K562 (cell line): ENCODE results near the gene SLC29A4. TPM values are rescaled to one million over a fixed set of nuclear protein-coding genes. Genes with fewer than 3 reads are reported as not detected.

ENCODE experiments used
- ATAC-seq: fragments of 200-7000 bp; cut with Tn5 transposase; 3 replicates; pipeline ENCODE4 v1.9.1; 2020; ENCODE audit warnings: moderate library complexity
- Bru-seq: library from RNA; stranded (reverse); fragments of 400-500 nt; gene quantifications from one replicate; lab custom pipeline; 2021; lab: Mats Ljungman, UMichigan
- BruChase-seq, 2 experiments: library from RNA; stranded (reverse); fragments of 400-500 nt; gene quantifications; one replicate each; lab custom pipeline; 2021; lab: Mats Ljungman, UMichigan
- BruUV-seq: library from RNA; stranded (reverse); fragments of 400-500 nt; replicated peaks from 2 replicates; lab custom pipeline; 2021; lab: Mats Ljungman, UMichigan
- CTCF ChIA-PET: fragments of 300-600 bp; formaldehyde crosslinking; extraction: SDS; loops from one replicate; lab custom pipeline; 2021; ENCODE audit warnings: low intra/inter-chr PET ratio; lab: Yijun Ruan, JAX
- POLR2A ChIA-PET: fragments of 300-600, 350-650 bp; sonication (Branson Sonifier 250); formaldehyde crosslinking; extraction: SDS; loops from one replicate; lab custom pipeline; 2021; ENCODE audit warnings: antibody characterized with exemption, inconsistent platforms; lab: Yijun Ruan, JAX
- DNase-seq, 4 experiments: peaks; one replicate each; pipeline versions ENCODE4 v3.0.0 to v3.0.0-alpha.2; 2011 to 2018; ENCODE audit warnings: low spot score in 3 of 4, mixed read lengths in 3 of 4; ENCODE audit errors: extremely low read depth in 1 of 4
- FAIRE-seq: peaks from 2 replicates; lab custom pipeline; 2011; peaks lifted over from hg19 to GRCh38; lab: Jason Lieb, UNC
- H2AFZ ChIP-seq: 2 replicates; pipeline ENCODE4 v1.6.0; 2011; ENCODE audit warnings: low read depth, low read length, control low read depth, inconsistent platforms
- H3K27ac ChIP-seq: fragments of 200-600 bp; 3 replicates; pipeline ENCODE4 v1.8.0; 2011; ENCODE audit warnings: low read depth, mild to moderate bottlenecking, control low read depth, inconsistent platforms, low read length, moderate library complexity, mixed read lengths; ENCODE audit errors: extremely low read depth
- H3K27me3 ChIP-seq, 2 experiments: fragments of 300-600 bp in 1 of 2; 2 replicates in 1 of 2; 3 replicates in 1 of 2; pipeline versions ENCODE4 v1.6.0 to v1.8.0; 2011; ENCODE audit warnings: inconsistent platforms in 2 of 2, low read length in 2 of 2, mild to moderate bottlenecking in 1 of 2, mixed read lengths in 1 of 2, moderate library complexity in 1 of 2; ENCODE audit not compliant: control insufficient read depth in 2 of 2, insufficient read depth in 2 of 2
- H3K36me3 ChIP-seq: fragments of 300-600 bp; 3 replicates; pipeline ENCODE4 v1.8.0; 2011; ENCODE audit warnings: mild to moderate bottlenecking, low read length, inconsistent platforms; ENCODE audit not compliant: control insufficient read depth, insufficient read depth
- H3K4me1 ChIP-seq, 2 experiments: fragments of 200-600 bp in 1 of 2; replicated peaks in 1 of 2; 2 replicates in 1 of 2; 3 replicates in 1 of 2; pipeline versions ENCODE4 v1.5.1 to v1.8.0; 2011; ENCODE audit warnings: inconsistent platforms in 2 of 2, low read length in 2 of 2, mild to moderate bottlenecking in 1 of 2, mixed read lengths in 1 of 2, moderate library complexity in 1 of 2; ENCODE audit not compliant: control insufficient read depth in 2 of 2, insufficient read depth in 2 of 2
- H3K4me2 ChIP-seq: 2 replicates; pipeline ENCODE4 v1.6.1; 2011; ENCODE audit warnings: low read length, control low read depth, inconsistent platforms, mixed read lengths; ENCODE audit not compliant: insufficient read depth
- H3K4me3 ChIP-seq: fragments of 200-600 bp; sonication (generic), shearing (Covaris generic); 2 replicates; pipeline ENCODE4 v1.5.1; 2016; ENCODE audit warnings: control low read depth, inconsistent platforms
- H3K79me2 ChIP-seq: fragments of 200-600 bp; 3 replicates; pipeline ENCODE4 v1.8.0; 2011; ENCODE audit warnings: low read length, inconsistent platforms; ENCODE audit not compliant: control insufficient read depth, insufficient read depth
- H3K9ac ChIP-seq, 2 experiments: 2 replicates each; pipeline versions ENCODE4 v1.6.0 to v1.6.1; 2011; ENCODE audit warnings: low read depth in 2 of 2, low read length in 2 of 2, control low read depth in 1 of 2, inconsistent platforms in 1 of 2, mild to moderate bottlenecking in 1 of 2, mixed read lengths in 1 of 2; ENCODE audit not compliant: insufficient read depth in 1 of 2
- H3K9me1 ChIP-seq: one replicate; pipeline ENCODE4 v1.6.0; 2011; ENCODE audit warnings: inconsistent platforms, mild to moderate bottlenecking, low read length, moderate library complexity; ENCODE audit not compliant: control insufficient read depth, insufficient read depth
- H3K9me3 ChIP-seq: replicated peaks from 2 replicates; pipeline ENCODE4 v1.5.1; 2011; ENCODE audit warnings: low read depth, low read length, inconsistent platforms; ENCODE audit not compliant: control insufficient read depth, insufficient read depth
- H4K20me1 ChIP-seq: replicated peaks from 2 replicates; pipeline ENCODE4 v1.6.1; 2011; ENCODE audit warnings: low read length, inconsistent platforms, mixed read lengths; ENCODE audit not compliant: control insufficient read depth, insufficient read depth
- BHLHE40 ChIP-seq: IDR thresholded peaks from 2 replicates; pipeline ENCODE4 v1.6.1; 2011; ENCODE audit warnings: low read length, improper control_type of control experiment
- CGGBP1 ChIP-seq: fragments of 250-450 bp; sonication (Bioruptor Pico); IDR thresholded peaks from 2 replicates; pipeline ENCODE4 v1.9.0; 2021; ENCODE audit warnings: mild to moderate bottlenecking
- GABPB2 ChIP-seq: fragments of 250-450 bp; sonication (Bioruptor Pico); conservative IDR thresholded peaks from 2 replicates; pipeline ENCODE4 v1.5.1; 2021; ENCODE audit warnings: mild to moderate bottlenecking
- HBP1 ChIP-seq: fragments of 450-650 bp; formaldehyde crosslinking; IDR thresholded peaks from 2 replicates; pipeline ENCODE4 v1.4.0; 2022; ENCODE audit warnings: missing genetic modification characterization
- KLF16 ChIP-seq: IDR thresholded peaks from 2 replicates; pipeline ENCODE4 v1.6.1; 2016; ENCODE audit warnings: antibody characterized with exemption
- MAFK ChIP-seq: IDR thresholded peaks from 2 replicates; pipeline ENCODE4 v1.6.1; 2011; ENCODE audit warnings: low read length, improper control_type of control experiment
- POLR2H ChIP-seq: IDR thresholded peaks from 2 replicates; pipeline ENCODE4 v1.6.1; 2016; ENCODE audit warnings: missing genetic modification characterization, low read depth, mild to moderate bottlenecking, control low read depth, missing compliant biosample characterization, moderate library complexity
- PPARD ChIP-seq: fragments of 250-450 bp; sonication (Bioruptor Pico); IDR thresholded peaks from 2 replicates; pipeline ENCODE4 v1.8.0; 2022; ENCODE audit warnings: inconsistent platforms, mild to moderate bottlenecking, moderate library complexity
- SMAD1 ChIP-seq: fragments of 150-350 bp; IDR thresholded peaks from 2 replicates; pipeline ENCODE4 v1.6.1; 2014; ENCODE audit warnings: low read length, low read depth; ENCODE audit not compliant: partially characterized antibody
- SP1 ChIP-seq: sonication (generic); formaldehyde crosslinking; IDR thresholded peaks from 2 replicates; pipeline ENCODE4 v1.8.1; 2022; ENCODE audit warnings: mild to moderate bottlenecking, missing genetic modification reagents
- ZNF212 ChIP-seq: fragments of 450-650 bp; formaldehyde crosslinking; IDR thresholded peaks from 2 replicates; pipeline ENCODE4 v1.4.0; 2020; ENCODE audit warnings: mild to moderate bottlenecking
- ZNF699 ChIP-seq: fragments of 250-450 bp; sonication (Bioruptor Pico); IDR thresholded peaks from 2 replicates; pipeline ENCODE4 v1.8.0; 2021; ENCODE audit warnings: mild to moderate bottlenecking, moderate library complexity; ENCODE audit not compliant: insufficient replicate concordance
- ZNF764 ChIP-seq: fragments of 250-450 bp; sonication (Bioruptor Pico); IDR thresholded peaks from 2 replicates; pipeline ENCODE4 v1.4.0; 2020; ENCODE audit warnings: low read depth, mild to moderate bottlenecking, moderate library complexity
- ZNF780A ChIP-seq: fragments of 250-450 bp; sonication (Bioruptor Pico); IDR thresholded peaks from 2 replicates; pipeline ENCODE4 v1.5.0; 2021; ENCODE audit warnings: mild to moderate bottlenecking
- ZNF79 ChIP-seq: fragments of 250-450 bp; sonication (Bioruptor Pico); IDR thresholded peaks from 2 replicates; pipeline ENCODE4 v1.4.0; 2020; ENCODE audit warnings: low read depth, mild to moderate bottlenecking, moderate library complexity
- WGBS: fragments of 100-300 bp; shearing (Covaris generic); methylation state at CpG from one replicate; pipeline ENCODE4 v1.1.6; 2016; ENCODE audit warnings: low coverage, mixed read lengths; ENCODE audit not compliant: insufficient coverage; ENCODE audit errors: missing lambda C conversion rate; 5-methylcytosine and 5-hydroxymethylcytosine counted together
- in situ Hi-C: fragments of 300-500 bp; cut with MboI; formaldehyde crosslinking; loops from 4 replicates; pipeline ENCODE4 v1.15.0; 2018; ENCODE audit warnings: inconsistent platforms, mixed read lengths
- intact Hi-C: fragments of 100-400 bp; cut with micrococcal nuclease; formaldehyde crosslinking; loops from 2 replicates; pipeline ENCODE4 v1.14.2; 2022
- long read RNA-seq, 3 experiments: library from polyadenylated mRNA in 2 of 3; library from RNA in 1 of 3; unstranded in 2 of 3; stranded (forward) in 1 of 3; transcript quantifications; one replicate each; pipeline ENCODE4 v2.0.0, GENCODE V29; 2019 to 2022
- polyA minus RNA-seq, 3 experiments: library from RNA; depleted of rRNA, polyadenylated mRNA; stranded (reverse); fragments of >200 nt; gene quantifications; 2 replicates each; pipeline ENCODE4 v1.2.3, GENCODE V29; 2011
- polyA plus RNA-seq, 8 experiments: library from polyadenylated mRNA; depleted of rRNA in 4 of 8; stranded (reverse) in 5 of 8; unstranded in 3 of 8; fragments of >200 nt; fragmentation: Nextera tagmentation in 2 of 8; fragmentation: Illumina TruSeq in 1 of 8; extraction: Ambion mirVana in 2 of 8; extraction: Trizol in 1 of 8; gene quantifications; 2 replicates each; pipeline versions ENCODE4 v1.2.1 to v1.2.3, GENCODE V29; 2011 to 2014; ENCODE audit warnings: inconsistent platforms in 1 of 8, missing spikeins in 1 of 8
- total RNA-seq, 7 experiments: library from RNA; depleted of rRNA in 6 of 7; stranded (reverse); fragments of >200 nt in 6 of 7; fragmentation: Illumina TruSeq in 2 of 7; extraction: Trizol in 2 of 7; gene quantifications; 2 replicates each; pipeline versions ENCODE4 v1.2.1 to v1.2.3, GENCODE V29; 2011 to 2021; ENCODE audit warnings: low replicate concordance in 1 of 7

The SLC29A4 gene
- total RNA-seq (2011; cell fraction: chromatin; rRNA removed; ENCODE audit: low replicate concordance) = 2.7 and 9.3 TPM in 2 replicates
- total RNA-seq (2011; cell fraction: nucleolus; rRNA removed) = 2.4 and 3.3 TPM in 2 replicates
- total RNA-seq (2011; cell fraction: nucleoplasm; rRNA removed) = 3.4 and 3.6 TPM in 2 replicates
- 0.77 and 2.3 TPM in 2 replicates for total RNA-seq (2014; rRNA removed)
- total RNA-seq (2014; rRNA removed; fragmentation: Illumina TruSeq; extraction: Trizol) = 0.03 and 0.29 TPM in 2 replicates
- total RNA-seq (2015; rRNA removed; fragmentation: Illumina TruSeq; extraction: Trizol) = 0.14 and 0.19 TPM in 2 replicates
- 1.2 and 1.4 TPM in 2 replicates for total RNA-seq (2021)
- polyA plus RNA-seq (2011; rRNA removed) = 1.1 and 1.2 TPM in 2 replicates
- polyA plus RNA-seq (2011; cell fraction: cytosol; rRNA removed) = 0.80 and 4.7 TPM in 2 replicates
- polyA plus RNA-seq (2011; cell fraction: nucleus; rRNA removed) = 1.7 and 4.8 TPM in 2 replicates
- 0.60 and 0.78 TPM in 2 replicates for polyA plus RNA-seq (2012)
- 0.37 and 1.1 TPM in 2 replicates for polyA plus RNA-seq (2014; fragmentation: Illumina TruSeq; extraction: Trizol)
- polyA plus RNA-seq (2014; fragmentation: Nextera tagmentation; extraction: Ambion mirVana) = under 1 TPM; 0.01 to 0.03 TPM
- polyA plus RNA-seq (2014; rRNA removed) = 0.82 and 1.2 TPM in 2 replicates
- 0.36 and 2.3 TPM in 2 replicates for polyA minus RNA-seq (2011; rRNA and poly(A)+ RNA removed)
- 0.86 and 4.1 TPM in 2 replicates for polyA minus RNA-seq (2011; cell fraction: cytosol; rRNA and poly(A)+ RNA removed)
- 0.44 and 0.54 TPM in 2 replicates for polyA minus RNA-seq (2011; cell fraction: nucleus; rRNA and poly(A)+ RNA removed)
- percentile 35 among the genes with signal in this experiment for Bru-seq, nascent RNA
- BruChase-seq, experiment 1, labeled RNA remaining after a 2-hour chase = percentile 26 among the genes with signal in this experiment
- BruChase-seq, experiment 2, labeled RNA remaining after a 6-hour chase = percentile 17 among the genes with signal in this experiment
- long read RNA-seq, experiment 1, partial matches to known transcripts = 7 of 7 reads
- long read RNA-seq, experiment 1, other reads (novel, unspliced or antisense) = 0 of 7 reads
- long read RNA-seq, experiment 2, full-length matches to known transcripts = 1 of 1 reads
- long read RNA-seq, experiment 2, partial matches to known transcripts = 0 of 1 reads
- long read RNA-seq, experiment 2, other reads (novel, unspliced or antisense) = 0 of 1 reads
- long read RNA-seq, experiment 3 = 0 reads

- Histone ChIP-seq H3K9ac (peak within 1 kb of the TSS in 1 of 2 experiments; percentile 52; a peak in 2 of 4 replicates), H3K4me1 (peaks cover 0 to 18% of the 10 kb centered on the region in 2 experiments; a peak in 2 of 5 replicates), H3K27me3 (peaks cover 3 to 9% of the 10 kb centered on the region in 2 experiments; a peak in 3 of 5 replicates), H2AFZ (no peak within 1 kb of the TSS), H3K9me3 (no peaks in the 10 kb centered on the region), H3K79me2 (no peaks in the 10 kb centered on the region), H3K4me3 (peak within 1 kb of the TSS; percentile 31), H4K20me1 (no peaks in the 10 kb centered on the region), H3K36me3 (no peaks in the 10 kb centered on the region), H3K27ac (no peak within 1 kb of the TSS), H3K4me2 (no peak within 1 kb of the TSS), H3K9me1 (no peaks in the 10 kb centered on the region)
- no TSS peak for BruUV-seq
- ChIA-PET CTCF (interaction anchor here (0.6 kb wide), 1 partner anchor 75 kb away, joined by 3 read pairs; no protein-coding TSS in a partner anchor), POLR2A (no interaction called here)
- in situ Hi-C loops = no loop called here
- DNase-seq = peak; percentile 55 to 73 (median 68)
- peak; percentile 79 for ATAC-seq
- no CpG with 5 or more reads among the region's 69 CpGs for WGBS
- intact Hi-C loops = no loop called here
- no peak for FAIRE-seq
- TF ChIP-seq CGGBP1 (CRISPR knock-in tag) = no peak
- TF ChIP-seq KLF16 = no peak
- TF ChIP-seq SMAD1 = no peak
- no peak for TF ChIP-seq ZNF764 (CRISPR knock-in tag)
- no peak for TF ChIP-seq HBP1 (CRISPR knock-in tag)
- no peak for TF ChIP-seq POLR2H
- TF ChIP-seq BHLHE40 = no peak
- TF ChIP-seq ZNF699 (CRISPR knock-in tag) = no peak
- no peak for TF ChIP-seq GABPB2
- no peak for TF ChIP-seq SP1 (CRISPR knock-in tag)
- TF ChIP-seq ZNF212 (CRISPR knock-in tag) = no peak
- TF ChIP-seq PPARD = no peak
- TF ChIP-seq ZNF79 (CRISPR knock-in tag) = no peak
- no peak for TF ChIP-seq ZNF780A
- TF ChIP-seq MAFK = no peak
Measured at GRCh38 chr7:5282543-5283316, at the start of gene SLC29A4. Gene SLC29A4 (plus strand): TSS chr7:5282943. CDS start chr7:5287817, 4,874 bp downstream.
